Activated effector memory CD4-positive, alpha-beta T cell treated with anti-CD3 and anti-CD28 coated beads, Interleukin-2, amount 50 U/mL, for 16 hours (primary cell): ENCODE measurements around the gene BTBD19.

Experiments used
- DNase-seq: peaks from one replicate; pipeline ENCODE4 v3.0.0-alpha.2; 2020

The BTBD19 gene

GRCh38 chr1:44862829-44863401, 54.6 kb downstream of the BTBD19 start:
- DNase-seq: no peak
